ENCODE results near the gene HPS3.
"Not testable (repeated sequence)": the region's sequence is repeated elsewhere in the genome, so short reads cannot be mapped to it uniquely, and the experiment has no call there.

The HPS3 gene

DNA sequence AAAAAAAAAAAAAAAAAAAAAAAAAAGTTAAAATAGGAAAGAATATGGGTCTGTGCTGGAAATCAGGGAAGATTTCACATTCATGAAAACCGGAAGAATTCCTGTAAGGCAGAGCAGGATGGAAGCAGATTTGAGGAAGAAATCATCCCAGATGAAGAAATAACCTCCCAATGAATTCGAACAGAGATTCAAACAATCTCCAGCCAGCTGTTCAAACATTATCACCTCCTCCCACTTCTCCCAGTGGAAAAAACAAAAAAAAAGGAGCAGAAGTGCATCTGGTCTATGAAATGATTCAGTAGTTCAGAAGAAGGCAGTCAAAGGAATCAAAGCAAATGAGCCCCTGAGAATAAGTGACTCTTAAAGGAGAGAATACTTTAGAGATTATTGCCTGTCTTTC is 59.1 kb downstream of the HPS3 start:
- no peak for DNase-seq (ENCODE audit: low read depth in 3 of 3)

DNA sequence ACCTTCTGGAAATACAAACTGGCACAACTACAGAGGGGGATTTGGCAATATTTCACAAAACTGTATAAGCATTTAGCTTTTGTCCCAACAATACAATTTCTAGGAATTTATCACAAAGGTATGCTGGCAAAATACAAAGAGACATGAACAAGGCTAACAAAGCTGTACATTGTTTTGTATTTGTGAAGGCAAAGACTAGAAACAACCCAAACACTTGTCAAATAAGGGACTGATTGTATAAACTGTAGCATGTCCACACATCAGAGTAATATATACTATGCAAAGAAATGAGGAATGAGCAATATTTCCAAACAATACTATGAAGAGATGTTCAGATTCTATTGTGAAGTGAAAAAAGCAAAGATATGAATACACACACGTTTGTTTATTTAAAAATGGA is 65.8 kb downstream of the HPS3 start:
- no peak for DNase-seq (ENCODE audit: low read depth in 3 of 3)

DNA sequence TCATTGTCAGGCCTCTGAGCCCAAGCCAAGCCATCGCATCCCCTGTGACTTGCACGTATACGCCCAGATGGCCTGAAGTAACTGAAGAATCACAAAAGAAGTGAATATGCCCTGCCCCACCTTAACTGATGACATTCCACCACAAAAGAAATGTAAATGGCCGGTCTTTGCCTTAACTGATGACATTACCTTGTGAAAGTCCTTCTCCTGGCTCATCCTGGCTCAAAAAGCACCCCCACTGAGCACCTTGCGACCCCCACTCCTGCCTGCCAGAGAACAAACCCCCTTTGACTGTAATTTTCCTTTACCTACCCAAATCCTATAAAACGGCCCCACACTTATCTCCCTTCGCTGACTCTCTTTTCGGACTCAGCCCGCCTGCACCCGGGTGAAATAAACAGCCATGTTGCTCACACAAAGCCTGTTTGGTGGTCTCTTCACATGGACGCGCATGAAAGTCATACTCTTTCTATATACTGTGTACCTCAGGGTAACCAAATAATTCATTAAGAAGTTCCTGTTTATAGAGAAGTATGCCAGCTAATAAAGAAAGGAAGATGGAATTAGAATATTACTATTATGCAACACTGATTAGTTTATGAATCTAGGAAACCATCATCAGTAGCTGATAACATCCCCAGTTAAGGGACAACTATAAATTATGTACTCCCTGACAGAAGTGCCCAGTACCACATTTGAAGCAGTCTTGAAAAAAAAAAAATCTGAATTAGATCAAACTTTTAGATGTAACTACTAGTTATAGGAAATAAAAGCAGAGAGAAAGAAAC is 67.6 kb downstream of the HPS3 start:
- not testable (repeated sequence) for DNase-seq (ENCODE audit: low read depth in 3 of 3)

DNA sequence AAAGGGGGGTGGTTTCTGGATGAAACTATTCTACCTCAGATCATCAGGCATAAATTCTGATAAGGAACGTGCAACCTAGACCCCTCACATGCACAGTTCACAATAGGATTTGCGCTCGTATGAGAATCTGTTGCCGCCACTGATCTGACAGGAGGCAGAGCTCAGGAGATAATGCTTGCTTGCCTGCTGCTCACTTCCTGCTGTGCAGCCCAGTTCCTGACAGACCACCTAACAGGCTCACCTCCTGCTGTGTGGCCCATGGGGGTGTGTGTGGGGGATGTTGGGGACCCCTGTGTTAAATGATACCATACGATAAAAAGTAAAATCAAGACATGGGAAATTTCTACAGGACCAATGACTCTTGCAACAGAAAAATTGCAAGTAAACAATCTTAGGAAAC is 68.2 kb downstream of the HPS3 start:
- DNase-seq (ENCODE audit: low read depth in 3 of 3): no peak

DNA sequence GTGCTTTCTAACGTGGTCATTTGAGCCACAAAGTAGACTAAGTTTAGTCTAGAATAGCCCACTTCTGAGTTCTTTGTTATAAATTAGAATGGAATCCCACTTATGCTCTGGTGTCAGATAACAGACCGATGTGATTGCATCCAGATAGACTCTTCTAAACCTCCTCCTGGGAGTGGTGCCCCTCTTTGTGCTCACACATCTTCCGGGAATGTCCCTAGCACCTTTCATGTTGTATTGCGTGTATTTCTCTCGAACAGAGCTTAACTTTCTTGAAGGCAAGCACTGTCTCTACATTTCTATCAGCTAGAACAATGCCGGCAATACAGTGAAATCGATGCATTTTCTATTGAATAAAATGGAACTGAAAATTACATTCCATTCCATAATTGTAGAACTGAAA is 69.2 kb downstream of the HPS3 start:
- no peak for DNase-seq (ENCODE audit: low read depth in 3 of 3)

DNA sequence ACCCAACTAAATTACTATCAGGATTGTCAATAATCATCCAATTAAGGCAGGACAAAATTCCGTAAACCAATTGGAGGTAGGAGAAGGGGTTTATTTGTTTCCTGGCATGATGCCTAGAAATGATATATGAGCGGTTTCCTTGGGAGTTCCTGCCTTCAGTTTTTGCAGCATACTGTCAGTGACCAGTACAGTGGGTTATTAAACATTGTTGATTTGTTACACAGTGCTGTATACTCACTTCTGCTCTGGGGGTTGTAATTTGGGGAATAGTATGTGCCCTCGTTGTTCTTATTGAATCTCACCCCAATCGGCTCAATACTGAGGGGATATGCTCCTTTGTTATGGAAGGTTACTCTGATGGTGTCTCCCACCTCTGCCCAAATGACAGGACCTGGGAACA is 70.0 kb downstream of the HPS3 start:
- DNase-seq (ENCODE audit: low read depth in 3 of 3): no peak

DNA sequence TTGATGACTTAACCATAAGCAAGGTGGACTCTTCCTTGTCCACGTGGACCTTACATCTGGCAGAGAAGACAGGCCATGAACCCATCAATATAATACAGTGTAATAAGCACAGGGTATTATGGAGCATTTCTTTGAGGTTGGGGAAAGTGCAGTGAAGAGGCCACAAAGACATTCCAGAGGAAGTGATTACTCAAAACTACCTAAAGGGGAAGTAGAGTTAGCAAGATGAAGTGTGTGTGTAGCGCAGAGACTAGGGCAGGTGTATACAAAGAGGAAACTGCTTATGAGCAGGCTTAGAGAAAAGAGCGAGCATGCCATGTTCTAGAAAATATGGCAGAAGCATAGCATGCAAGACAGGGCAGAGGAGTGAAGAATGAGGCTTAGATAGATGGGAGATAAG is 74.3 kb downstream of the HPS3 start:
- DNase-seq (ENCODE audit: low read depth in 3 of 3): no peak

DNA sequence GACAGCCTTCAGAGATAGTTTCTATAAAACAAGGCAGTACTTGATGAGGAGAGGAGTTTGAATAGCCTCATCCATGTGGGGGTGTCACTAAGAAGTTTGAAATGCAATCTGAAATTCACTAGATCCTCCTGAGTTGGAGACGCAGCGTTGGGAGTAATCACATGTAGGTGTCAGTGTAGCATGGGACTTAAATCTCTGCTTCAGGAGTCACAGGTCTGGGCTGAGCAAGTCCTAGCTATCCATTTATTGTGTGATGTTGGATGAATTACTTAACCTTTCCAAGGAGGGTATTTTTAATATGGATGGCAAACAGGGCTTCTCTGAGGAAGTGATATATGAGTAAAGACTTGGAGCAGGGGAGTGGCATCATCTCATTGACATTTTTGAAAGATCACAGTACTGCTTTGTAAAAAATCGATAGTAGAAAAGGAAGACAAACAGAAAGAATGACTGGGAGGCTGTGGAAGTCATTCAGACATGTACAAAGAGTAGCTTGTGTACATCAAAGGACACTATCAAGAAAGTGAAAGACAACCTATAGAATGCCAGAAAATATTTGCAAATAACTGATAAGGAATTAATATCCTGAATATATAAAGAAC is 75.1 kb downstream of the HPS3 start:
- DNase-seq (ENCODE audit: low read depth in 3 of 3): no peak

DNA sequence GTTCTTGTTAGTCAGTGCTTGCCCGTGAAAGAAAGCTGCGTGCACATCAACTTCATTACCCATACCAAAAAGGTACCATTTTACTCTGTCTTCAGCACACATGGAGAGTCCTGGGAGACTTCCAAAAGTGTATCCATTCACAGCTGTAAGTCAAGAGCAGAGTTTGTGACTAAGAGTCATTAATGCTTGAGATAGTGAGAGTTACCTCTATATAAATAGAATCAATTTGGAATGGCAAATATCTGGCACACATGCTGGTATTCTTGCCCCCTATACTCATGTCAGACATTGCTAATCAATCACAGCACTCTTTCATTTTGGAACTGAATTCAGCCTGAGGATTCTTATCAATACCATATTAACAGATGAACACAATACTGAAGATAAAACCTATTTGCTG is 78.0 kb downstream of the HPS3 start:
- no peak for DNase-seq (ENCODE audit: low read depth in 3 of 3)

DNA sequence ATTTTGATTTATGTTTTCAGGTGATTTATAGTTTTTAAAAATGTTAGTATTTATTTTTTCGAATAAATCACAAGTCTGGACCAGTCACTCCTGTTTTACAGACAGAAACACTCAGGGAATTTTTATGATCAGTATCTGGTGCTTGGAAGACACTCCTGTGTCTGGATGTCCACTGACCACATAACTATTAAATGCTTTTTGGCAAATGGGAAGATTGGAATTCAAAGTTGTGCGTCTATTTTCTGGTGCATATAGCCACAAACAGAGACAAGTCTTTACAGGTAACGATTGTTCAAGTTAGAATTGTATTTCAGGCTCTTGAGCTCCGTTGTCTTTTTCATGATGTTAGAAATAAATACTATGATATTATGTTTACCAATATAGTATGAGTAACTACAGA is 80.0 kb downstream of the HPS3 start:
- no peak for DNase-seq (ENCODE audit: low read depth in 3 of 3)

DNA sequence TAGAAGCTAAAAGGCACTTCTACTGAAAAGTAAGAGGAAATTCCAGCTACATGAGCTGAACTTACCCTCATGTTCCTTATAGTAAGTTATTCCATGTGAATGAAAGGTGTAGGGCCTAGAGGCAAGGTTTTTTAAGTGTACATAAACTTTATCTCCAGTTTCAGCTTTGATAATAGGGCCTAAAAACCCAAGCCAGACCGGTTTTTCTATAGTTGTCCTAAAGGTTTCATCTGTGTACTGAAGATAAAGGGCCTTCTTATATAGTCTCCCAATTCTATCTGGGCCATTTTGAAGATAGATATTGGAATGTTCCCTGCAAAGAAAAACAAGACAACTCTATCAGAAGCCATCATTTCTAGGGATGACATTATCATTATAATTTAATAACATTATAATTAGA is 82.9 kb downstream of the HPS3 start:
- no peak for DNase-seq (ENCODE audit: low read depth in 3 of 3)

DNA sequence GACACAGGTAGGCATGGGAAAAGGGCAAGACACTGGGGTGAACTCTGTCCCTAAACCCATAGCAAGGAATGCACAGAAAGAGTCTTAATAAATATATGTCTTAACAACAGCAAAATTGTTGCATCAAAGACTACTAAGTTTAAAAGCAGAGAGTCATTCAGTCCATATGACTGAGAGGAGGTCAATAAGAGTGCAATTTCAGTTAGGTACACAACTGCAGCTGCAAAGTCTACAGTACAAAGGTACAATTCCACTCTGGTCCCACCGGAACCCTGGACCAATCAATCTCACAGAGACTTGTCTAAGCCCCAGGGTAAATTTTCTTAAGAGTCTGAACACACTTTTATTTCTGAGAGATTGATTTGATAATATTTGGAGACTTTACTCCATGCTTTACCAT is 85.3 kb downstream of the HPS3 start:
- no peak for DNase-seq (ENCODE audit: low read depth in 3 of 3)

DNA sequence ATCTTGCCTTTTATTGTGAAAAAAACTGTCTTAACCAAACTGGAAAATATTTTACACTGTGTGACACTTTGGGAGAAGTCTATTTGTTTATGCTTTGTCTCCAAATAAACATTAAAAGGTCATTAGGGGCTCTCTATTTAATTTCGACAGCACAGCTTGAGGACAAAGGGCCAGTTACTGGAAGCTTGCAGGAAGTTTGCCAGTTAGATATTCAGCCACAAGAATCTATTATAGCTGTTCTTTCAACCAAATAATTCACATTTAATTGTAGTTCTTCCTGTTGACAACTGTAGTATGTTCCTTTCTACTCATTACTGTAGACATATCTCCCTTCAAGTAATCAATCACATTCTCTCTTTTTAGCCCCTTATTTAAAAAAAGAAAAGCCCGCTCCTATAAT is 86.1 kb downstream of the HPS3 start:
- DNase-seq (ENCODE audit: low read depth in 3 of 3): no peak

DNA sequence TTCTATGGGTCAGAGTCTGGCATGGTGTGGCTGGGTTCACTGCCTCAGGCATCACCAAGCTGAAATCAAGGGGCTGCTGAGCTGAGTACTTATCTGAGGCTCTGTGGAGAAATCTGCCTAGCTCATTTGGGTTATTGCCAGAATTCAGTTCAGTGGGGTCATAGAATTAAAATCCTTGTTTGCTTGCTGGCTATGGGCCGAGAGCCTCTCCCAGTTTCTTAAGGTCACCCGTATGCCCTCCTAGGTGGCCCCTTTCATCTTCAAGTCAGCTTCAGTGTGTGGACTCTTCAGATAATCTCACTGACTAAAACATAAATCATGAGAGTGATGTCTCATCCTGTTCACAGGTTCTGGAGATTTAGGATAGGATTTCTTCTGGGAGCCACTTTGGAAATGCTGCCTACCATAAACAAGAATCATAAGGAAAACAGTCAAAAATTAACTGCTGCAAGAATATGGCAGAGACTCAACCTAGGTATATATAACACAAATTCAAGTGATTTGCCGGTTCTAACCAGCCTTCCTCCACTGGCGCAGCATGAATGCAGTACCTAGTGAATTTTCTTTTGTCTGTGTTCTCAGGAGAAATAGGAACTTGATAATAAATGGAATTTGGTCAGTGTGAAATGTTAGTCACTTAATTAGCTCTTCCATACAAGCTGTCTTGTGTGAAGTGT is 86.9 kb downstream of the HPS3 start:
- DNase-seq (ENCODE audit: low read depth in 3 of 3): no peak

DNA sequence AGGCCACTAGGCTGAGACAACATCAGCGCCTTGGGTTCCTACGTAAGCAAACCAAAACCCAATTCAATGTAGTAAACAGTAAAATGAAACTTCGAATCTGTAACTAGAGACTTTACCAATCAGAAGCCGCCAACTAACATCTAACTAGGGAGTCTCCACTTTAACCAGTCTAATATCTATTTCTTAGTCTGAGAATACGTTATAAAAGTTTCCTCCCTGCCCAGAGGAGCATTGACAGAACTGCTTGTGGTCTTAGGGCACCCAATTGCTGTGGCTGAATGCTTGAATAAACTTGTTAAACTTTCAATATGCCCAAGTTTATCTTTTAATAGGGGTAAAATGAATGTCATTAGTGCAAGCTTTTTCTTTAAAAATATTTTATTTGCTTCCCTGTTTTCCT is 87.9 kb downstream of the HPS3 start:
- DNase-seq (ENCODE audit: low read depth in 3 of 3): no peak

DNA sequence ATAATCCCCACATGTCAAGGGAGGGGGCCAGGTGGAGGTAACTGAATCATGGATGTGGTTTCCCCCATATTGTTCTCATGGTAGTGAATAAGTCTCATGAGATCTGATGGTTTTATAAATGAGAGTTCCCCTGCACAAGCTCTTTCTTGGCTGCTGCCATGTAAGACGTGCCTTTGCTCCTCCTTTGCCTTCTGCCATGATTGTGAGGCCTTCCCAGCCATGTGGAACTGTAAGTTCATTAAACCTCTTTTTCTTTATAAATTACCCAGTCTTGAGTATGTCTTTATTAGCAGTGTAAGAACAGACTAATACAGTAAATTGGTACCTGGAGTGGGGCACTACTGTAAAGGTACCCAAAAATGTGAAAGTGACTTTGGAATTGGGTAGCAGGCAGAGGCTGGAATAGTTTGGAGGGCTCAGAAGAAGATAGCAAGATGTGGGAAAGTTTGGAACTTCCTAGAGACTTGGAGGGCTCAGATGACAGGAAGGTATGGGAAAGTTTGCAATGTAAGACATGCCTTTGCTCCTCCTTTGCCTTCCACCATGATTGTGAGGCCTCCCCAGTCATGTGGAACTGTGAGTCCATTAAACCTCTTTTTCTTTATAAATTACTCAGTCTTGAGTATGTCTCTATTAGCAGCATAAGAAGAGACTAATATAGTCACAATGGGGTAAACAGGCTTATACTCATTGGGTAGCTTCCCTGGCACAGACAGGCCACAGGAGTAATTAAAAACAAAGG is 90.1 kb downstream of the HPS3 start:
- not testable (repeated sequence) for DNase-seq (ENCODE audit: low read depth in 3 of 3)

DNA sequence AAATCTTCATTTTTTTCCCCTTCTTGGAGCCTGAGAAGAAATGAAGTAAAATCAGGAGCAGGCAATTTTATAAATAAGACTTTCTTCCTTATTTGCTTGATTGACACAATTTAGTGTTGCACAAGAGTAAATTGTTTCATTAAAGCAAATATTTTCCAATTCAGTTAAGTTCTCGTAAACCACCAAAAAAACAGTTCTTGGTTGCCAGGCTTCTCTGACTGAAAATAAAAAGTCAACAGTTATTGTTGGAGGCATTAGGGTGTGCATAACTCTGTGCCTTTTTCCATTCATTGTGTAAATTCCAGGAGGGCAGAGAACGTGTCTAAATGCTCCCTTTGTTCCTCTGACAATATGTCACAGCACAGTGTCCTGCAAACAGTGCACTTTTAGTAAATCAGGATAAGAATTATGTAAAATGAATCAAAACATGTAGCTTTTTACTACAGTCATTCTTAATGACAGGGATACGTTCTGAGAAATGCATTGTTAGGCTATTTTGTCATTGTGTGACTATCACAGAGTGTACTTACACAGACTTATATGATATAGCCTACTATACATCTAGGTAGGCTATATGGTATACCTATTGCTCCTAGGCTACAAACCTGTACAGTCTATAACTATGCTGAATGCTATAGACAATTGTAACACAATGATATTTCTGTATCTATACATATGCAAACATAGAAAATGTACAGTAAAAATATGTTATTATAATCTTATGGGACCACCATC is 92.5 kb downstream of the HPS3 start, which contains the start of gene CP:
TSS of gene CP (minus strand) at position 47 of the 735 bp plus-strand sequence. CDS start at position 10, 37 bp downstream.
- no peak for DNase-seq (ENCODE audit: low read depth in 3 of 3)
